ENCODE measurements around the gene C11orf91.
A peak's percentile ranks its signal among the peaks of the same experiment; 100 is the strongest.
"Not testable (repeated sequence)": the region's sequence is repeated elsewhere in the genome, so short reads cannot be mapped to it uniquely, and the experiment has no call there.

The C11orf91 gene, protein sequence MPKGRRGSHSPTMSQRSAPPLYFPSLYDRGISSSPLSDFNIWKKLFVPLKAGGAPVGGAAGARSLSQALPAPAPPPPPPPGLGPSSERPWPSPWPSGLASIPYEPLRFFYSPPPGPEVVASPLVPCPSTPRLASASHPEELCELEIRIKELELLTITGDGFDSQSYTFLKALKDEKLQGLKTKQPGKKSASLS

DNA sequence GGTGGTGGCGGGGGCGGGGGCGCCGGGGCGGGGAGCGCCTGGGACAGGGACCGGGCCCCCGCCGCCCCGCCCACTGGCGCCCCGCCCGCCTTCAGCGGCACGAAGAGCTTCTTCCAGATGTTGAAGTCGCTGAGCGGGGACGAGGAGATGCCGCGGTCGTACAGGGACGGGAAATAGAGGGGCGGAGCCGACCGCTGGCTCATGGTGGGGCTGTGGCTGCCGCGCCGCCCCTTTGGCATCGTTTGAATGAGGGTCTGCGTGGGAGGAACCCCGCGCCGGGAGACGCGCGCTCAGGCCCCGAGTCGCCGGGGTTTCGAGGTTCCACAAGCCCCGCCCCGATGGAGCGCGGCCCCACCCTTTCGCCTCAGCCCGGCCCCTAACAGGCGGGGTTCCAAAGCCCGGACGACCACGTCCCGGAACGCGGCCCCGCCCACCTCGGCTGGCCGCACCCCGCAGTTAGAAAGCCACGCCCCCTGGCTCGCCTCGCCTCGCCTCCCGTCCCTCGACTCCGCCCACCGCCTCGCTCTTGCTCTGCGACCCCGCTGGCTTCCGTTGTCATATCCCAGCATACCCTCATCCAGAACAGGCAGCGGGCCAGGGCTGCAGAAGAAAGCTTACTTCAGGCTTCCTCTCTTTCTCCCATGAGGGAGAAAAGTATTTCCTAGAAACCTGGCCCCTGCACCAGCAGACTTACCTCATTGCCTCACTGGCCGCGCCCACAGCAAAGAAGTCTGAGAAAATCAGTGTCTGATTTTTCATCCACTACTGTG is at the start of gene C11orf91:
Gene C11orf91, minus strand, starts transcription at position 325 of the 770 bp plus-strand sequence. Its CDS starts 86 bp downstream, at position 239.
- peak; percentile 90 for DNase-seq

DNA sequence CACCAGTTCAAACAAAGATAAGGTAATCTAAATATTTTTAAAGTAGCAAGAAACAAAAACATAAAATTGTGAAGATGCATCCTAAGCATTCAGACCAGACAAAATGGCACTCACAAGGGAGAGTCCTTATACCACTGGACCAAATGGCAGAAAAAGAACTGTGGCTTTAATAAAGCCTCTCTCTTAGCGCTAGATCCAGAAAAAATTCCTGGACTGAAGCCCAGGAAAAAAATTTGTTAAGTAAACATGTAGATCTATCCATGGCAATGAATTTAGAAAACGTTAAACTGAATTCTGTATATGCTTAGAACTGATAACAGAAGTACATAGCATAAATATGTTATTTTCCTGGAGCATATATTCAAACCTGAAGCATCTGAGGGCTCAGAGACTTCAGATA is 47.4 kb upstream of the C11orf91 start:
- DNase-seq = no peak

DNA sequence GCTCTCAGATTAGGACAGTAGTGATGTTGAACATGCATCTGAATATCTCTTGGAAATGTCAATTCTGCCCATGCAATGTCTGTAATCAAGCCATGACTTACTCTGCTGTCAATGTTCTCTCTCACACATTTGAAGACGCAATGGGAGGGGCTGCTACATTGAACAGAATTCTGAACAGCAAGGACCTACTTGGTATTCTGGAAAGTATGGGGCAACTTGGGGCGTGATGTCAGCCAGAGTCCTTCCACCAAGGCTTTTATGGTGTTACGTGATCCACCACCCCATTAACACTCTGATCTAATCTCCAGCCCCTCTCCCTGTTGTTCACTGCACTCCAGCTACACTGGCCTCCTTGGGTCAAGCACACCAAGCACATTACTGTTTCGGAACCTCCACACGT is 42.7 kb upstream of the C11orf91 start:
- no peak for DNase-seq

DNA sequence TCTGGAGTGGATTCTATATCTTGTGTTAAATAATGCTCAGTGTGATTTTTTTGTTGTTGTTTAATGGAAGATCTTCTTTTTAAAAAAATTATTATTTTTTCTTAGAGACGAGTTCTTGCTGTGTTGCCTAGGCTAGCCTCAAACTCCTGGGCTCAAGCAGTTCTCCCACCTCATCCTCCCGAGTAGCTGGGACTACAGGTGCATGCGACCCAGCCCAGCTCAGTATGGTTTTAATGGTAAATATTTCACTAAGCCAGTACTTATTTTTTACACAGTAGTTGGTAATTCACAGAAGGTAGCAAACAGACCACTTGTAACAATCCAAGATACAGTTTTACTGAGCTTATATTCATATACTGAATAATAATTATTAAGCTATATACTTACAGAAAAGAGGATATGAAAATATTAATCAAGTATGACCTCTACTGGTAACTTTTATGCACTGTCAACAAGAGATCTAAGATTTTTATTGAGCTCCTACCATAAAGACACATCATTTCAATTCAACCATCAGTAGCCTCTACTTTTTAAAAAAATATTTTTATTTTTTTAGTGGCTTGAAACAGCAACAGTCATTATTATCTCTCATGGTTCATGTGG is 41.7 kb upstream of the C11orf91 start:
- DNase-seq = no peak

DNA sequence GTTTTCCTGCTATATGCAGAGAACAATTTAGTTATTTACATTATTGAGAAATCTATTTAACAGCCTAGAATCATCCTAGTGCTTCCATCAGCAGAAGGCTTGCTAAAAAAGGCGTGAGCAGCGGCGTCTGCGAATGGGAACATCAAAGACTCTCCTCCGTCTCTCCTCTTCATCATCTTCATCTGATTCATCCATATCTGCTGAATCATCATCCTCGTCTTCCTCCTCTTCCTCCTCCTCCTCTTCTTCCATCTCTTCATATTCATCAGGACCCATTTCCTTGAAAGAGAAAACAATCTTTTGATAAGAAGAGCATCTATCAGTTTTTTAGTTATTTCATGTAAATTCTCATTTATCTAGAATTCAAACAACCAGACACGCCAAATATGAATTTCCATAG is 41.2 kb upstream of the C11orf91 start:
- DNase-seq = no peak

DNA sequence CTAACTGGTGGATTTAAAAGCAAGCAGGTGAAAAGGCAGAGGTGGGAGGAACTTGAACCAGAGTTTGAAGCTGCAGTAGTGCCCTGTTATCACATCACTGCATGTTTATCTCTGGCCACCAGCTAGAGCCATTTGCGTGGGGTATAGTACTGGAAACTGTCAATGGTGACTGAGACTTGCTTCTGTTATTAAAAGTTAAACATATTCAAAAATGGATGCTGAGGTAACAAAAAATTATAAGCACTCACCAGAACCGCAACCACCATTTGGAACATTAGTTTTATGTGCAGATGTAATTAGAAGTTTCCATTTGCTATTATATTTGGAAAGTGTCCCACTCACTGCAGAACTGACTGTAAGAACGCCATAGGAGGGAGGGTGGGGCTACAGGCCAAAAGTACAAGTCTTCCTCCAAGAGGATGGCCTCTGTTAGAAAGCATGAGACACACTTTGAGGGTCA is 36.8 kb upstream of the C11orf91 start:
- DNase-seq = no peak

DNA sequence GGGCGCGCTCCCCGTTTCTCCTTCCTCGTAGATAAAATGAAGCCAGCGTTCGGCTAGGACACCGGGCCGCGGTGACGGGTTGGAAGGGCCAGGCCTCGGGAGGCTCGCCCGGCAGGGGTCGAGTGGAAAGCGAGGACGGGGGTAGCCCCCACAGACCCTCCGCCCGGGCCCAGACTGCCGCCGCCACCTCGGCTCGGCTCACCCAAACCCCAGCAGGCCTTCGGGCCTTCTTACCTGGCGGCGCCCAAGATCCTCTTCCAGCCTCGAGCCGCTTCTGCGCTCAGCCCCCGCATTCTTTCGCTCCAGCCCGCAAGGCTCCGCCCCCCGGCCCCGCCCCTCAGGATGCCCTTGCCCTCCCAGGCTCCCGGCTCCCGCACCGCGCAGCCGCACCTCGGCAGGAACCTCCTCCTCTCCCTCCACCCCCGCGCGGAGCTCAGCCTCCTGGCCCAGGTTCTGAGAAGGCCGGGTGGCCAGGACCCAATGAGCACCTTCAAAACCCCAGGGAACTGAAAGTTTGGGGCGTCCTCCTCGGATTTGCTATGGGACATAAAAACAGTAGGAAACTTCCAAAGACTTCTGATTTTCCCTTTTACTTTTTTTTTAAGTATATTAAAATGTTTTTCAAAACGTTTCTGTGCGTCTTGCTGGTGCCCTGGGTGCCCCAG is 35.7 kb upstream of the C11orf91 start, which contains the start of gene CD59:
Gene CD59, minus strand, starts transcription at position 276 of the 665 bp plus-strand sequence. CDS start 13,978 bp downstream, outside the sequence.
- DNase-seq = peak; percentile 86

DNA sequence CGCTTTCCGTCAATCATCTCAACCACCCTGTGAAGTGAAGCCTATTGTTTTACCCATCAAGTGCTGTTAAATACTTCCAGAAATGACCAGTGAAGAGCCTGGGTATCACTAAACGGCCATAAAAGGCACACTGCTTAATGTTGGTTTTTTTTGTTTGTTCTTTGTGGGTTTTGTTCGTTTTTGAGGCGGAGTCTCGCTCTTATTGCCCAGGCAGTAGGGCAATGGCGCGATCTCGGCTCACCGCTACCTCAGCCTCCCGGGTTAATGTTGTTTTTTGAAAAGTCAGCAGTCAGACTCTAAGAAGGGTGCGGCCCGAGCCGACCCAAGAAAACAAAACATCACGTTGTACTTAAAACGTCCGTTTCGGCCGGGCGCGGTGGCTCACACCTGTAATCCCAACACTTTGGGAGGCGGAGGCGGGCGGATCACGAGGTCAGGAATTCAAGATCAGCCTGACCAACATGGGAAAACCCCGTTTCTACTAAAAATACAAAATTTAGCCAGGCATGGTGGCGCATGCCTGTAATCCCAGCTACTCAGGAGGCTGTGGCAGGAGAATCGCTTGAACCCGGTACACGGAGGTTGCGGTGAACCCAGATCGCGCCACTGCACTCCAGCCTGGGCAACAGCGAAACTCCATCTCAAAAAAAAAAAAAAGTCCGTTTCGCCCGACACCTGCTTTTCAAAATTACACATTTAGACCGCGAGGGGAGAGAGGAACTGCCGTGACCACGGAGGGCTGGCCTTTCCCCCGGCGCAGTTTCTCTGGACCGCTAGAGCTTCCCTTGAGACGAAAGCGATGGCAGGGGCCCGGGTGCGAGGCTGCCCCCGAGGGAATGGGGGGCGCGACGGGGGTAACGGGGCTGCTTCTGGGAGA is 34.9 kb upstream of the C11orf91 start:
- DNase-seq = peak; percentile 36

DNA sequence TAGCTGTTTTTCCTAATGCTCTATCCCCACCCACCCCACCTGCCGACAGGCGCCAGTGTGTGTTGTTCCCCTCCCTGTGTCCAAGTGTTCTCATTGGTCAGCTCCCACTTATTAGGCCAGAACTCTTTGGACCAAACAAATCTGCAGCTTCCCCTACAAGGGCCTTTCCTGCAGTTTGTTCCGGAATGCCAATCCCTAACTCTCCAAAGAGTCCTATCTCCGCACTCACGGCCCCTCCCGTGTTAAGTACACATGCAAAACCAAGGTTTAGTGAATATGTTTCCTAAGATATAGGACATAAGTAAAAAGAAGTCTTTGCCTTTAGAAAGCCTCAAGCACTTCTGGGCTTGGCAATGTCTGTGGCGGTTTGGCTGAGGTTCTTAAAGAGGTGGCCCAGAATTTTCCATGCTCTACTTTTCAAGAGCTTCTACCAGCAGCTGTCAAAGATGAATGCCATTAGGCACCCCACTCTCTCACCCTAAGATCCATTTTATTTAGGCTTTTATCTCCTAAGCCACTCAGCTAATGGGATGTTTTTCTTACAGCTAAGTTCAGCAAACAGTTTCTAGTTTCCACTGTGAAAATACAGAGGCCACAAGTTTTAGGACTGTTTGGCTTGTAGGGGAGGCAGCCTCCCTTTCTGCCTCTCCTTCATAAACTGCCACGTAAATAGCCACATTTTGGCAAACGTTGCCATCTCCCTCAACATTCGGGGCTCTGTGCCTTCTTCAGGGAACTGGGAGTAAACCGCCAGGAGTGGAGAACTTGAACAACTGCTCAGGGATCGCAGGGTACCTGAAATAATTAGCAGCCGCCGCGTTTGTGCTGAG is 34.0 kb upstream of the C11orf91 start:
- no peak for DNase-seq

DNA sequence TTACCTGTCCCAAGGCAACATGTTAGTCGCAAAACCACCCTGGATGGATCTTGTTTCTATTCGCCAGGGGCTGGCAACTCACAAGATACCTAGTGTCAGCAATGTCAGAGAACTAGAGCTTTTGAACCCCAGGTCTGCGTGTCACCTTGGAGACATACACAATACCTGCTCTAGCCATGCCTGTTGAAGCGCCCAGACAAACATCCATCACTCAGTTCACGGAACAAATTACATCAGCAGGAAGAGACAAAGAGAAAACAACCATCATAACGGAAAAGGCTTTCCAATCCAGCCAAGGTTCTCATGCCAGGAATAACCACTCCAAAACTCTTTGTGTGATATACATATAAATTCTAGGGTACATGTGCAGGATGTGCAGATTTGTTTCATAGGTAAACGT is 33.4 kb upstream of the C11orf91 start:
- no peak for DNase-seq

DNA sequence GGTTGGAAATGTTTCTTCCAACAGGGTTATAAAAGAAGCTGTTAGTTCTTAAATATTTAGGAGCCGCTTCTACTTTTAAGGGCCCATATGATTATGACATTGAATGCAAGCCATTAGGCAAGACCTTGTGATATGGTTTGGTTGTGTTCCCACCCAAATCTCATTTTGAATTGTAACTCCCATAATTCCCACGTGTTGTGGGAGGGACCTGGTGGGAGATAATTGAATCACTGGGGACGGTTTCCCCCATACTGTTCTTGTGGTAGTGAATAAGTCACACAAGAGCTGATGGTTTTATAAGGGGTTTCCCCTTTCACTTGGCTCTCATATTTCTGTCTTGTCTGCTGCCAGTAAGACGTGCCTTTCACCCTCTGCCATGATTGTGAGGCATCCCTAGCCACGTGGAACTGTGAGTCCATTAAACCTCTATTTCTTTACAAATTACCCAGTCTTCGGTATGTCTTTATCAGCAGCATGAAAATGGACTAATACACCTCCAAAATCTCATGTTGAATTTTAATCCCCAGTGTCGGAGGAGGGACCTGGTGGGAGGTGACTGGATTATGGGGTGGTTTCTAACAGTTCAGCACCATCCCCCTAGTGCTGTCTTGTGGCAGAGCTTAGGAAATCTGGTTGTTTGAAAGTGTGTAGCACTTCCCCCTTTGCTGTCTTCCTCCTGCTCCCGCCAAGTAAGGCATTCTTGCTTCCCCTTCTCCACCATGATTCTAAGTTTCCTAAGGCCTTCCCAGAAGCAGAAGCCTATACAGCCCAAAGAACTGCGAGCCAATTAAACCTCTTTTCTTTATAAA is 31.3 kb upstream of the C11orf91 start:
- DNase-seq = peak; percentile 40

DNA sequence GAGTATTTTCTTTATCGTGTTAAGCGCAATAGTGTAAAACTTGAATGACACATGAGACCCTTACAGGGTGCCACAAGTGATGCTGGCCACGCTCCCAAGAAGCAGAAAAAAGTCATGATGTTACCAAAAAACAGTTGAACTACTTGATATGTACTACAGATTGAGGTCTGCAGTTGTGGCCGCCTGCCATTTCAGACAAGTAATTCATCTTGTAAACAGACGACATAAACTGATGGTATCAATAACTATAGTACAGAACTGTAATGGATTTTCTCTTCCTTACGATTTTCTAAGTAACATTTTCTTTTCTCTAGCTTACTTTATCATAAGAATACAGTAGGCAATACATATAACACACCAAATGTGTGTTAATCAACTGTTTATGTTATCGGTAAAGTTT is 30.1 kb upstream of the C11orf91 start:
- no peak for DNase-seq

DNA sequence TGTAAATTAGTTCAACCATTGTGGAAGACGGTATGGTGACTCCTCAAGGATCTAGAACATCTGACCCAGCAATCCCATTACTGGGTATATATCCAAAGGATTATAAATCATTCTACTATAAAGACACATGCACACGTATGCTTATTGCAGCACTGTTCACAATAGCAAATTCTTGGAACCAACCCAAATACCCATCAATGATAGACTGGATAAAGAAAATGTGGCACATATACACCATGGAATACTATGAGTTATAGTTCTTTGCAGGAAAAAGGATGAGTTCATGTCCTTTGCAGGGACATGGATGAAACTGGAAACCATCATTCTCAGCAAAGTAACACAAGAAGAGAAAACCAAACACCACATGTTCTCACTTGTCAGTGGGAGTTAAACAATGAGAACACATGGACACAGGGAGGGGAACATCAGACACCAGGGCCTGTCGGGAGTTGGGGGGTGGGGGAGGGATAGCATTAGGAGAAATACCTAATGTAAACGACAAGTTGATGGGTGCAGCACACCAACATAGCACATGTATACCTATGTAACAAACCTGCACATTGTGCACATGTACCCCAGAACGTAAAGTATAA is 28.5 kb upstream of the C11orf91 start:
- DNase-seq = not testable (repeated sequence)

DNA sequence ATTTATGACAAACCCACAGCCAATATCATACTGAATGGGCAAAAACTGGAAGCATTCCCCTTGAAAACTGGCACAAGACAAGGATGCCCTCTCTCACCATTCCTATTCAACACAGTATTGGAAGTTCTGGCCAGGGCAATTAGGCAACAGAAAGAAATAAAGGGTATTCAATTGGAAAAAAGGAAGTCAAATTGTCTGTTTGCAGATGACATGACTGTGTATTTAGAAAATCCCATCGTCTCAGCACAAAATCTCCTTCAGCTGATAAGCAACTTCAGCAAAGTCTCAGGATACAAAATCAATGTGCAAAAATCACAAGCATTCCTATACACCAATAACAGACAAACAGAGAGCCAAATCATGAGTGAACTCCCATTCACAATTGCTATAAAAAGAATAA is 26.9 kb upstream of the C11orf91 start:
- not testable (repeated sequence) for DNase-seq

DNA sequence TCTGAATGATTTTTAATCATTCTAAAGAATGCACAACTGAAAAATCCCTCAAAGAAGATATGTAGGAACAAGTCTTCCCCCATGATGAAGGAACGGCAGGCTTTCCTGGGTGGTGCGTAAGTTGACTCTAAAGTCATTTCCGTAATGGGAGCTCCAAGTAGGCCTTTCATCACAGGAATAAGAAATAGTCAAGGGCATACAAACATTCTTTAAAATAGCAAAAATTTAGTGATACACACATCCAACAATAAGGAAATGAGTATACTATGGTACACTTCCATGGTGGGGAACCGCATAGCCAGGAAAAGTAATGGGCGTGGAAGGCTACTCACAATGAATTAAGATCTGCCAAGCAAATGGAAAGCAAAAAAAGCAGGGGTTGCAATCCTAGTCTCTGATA is 24.9 kb upstream of the C11orf91 start:
- no peak for DNase-seq

DNA sequence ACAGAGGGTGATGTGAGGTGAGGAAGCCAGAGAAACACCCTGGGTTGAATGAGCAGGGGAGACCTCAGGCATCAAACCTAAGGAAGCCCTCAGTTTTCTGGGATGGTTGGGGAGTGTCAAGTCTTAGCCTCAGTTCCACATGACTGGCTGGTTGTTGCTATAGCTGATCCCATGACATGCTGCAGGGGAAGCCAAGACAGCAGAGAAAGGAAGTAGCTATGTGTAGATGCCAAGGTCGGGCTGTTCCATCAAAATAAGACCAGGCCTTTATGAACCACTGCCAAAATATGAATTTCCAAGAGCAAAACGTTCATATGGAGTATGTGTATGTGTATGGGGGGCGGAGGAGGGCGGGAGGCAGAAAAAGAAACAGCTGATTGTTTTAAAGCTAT is 24.0 kb upstream of the C11orf91 start:
- DNase-seq = no peak

DNA sequence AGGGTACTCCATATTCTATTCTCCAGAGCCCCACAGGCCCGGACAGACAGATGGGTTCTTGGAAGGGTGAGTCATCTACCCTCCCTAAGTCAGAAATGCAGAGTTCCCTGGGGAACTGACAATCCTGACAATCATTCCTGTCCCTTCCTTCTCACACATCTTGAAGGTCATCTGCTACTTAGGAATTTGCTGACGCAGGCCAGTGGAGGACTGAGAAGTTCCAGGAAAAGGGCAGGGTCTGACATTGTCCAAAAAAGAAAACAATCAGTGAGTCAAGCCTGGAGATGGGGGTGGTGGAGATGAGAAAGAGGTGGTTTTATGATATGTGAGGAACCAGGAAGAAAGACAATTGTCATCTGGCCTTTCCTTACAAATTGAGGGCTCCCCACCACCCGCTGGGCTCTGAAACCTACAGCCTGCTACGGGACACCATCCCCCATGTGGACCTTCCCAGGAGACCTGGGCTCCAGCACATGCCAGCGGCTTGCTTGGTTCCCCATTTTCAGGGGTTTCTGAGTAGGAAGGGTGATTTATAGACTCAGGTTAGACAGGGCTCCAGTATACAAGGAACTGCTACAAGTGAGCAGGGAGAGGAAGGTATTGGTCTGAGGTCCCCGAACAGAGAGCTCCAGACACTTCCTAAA is 22.7 kb upstream of the C11orf91 start:
- no peak for DNase-seq

DNA sequence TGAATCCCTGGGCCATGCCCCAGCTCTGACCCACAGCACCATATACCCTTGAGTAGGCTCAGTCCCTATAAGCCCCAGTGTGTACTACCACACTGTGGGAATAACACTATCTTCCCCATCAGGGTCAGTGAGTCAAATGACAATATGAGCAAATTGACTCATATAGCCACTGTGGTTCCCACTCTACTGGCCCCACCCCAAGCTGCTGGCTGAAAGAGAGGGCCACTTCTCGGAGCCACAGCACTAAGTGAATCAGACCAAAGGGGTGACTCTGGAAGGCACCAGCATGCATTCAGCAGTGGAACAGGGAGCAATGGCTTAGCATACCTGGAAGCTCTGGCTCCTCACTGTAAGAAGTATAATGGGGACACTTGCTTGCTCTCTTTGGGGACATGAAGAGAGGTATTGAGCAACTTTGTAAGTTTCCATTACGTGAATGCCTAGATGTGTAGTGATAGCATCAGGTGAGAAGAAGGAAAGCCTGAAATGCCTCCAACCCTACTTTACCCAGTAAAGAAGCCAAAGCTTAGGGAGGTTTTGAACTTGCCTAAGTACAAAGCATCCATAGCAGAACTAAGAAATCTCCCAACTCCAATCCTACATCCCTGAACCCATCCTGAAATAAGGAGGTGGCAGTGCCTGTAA is 22.1 kb upstream of the C11orf91 start:
- peak; percentile 41 for DNase-seq

DNA sequence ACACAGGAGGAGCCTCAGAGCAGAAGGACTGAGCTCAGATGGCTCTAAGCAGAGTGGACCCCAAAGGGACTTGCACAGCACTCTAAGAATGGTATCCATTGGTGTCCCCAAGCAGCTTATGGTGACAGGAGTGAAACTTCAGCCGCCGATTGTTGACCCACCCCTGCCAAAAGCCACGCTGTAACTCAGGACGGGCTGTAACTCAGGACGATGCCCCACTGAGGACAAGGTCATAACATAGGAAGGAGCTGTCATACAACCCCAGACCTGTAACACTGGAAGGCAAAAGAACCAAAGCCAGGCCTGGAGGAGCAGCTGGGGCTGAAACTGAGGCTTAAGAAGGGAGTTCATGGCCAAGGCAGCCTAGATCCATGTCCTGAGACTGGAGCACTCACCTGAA is 21.4 kb upstream of the C11orf91 start:
- no peak for DNase-seq

All from stimulated activated naive CD4-positive, alpha-beta T cell treated with Interleukin-2 at 50 U/mL for 16 hours (primary cell).